ENCODE data around the gene CORO6. TPM values are rescaled to one million over a fixed set of nuclear protein-coding genes. Genes with fewer than 3 reads are reported as not detected.

Gene CORO6
- total RNA-seq, 1 donor from 2014 or later = 2.8 TPM

GRCh38 chr17:29633886-29634285 is 11.2 kb upstream of the CORO6 start:
- intact Hi-C loops (cut with micrococcal nuclease) = no loop called here

GRCh38 chr17:29630630-29631193 is 8.0 kb upstream of the CORO6 start:
- intact Hi-C loops (cut with micrococcal nuclease) = no loop called here

- intact Hi-C loops (cut with micrococcal nuclease) = no loop called here
Observed at GRCh38 chr17:29629839-29630238, 7.1 kb upstream of the CORO6 start.

GRCh38 chr17:29628644-29629043 is 5.9 kb upstream of the CORO6 start:
- intact Hi-C loops (cut with micrococcal nuclease) = no loop called here

GRCh38 chr17:29627951-29628350 is 5.2 kb upstream of the CORO6 start:
- intact Hi-C loops (cut with micrococcal nuclease) = no loop called here

- intact Hi-C loops (cut with micrococcal nuclease) = no loop called here
Observed at GRCh38 chr17:29625037-29625750, 2.5 kb upstream of the CORO6 start.

- intact Hi-C loops (cut with micrococcal nuclease) = no loop called here
Observed at GRCh38 chr17:29624586-29624985, 1.9 kb upstream of the CORO6 start.

GRCh38 chr17:29623283-29623647 is 553 bp upstream of the CORO6 start:
- intact Hi-C loops (cut with micrococcal nuclease) = loop anchor here (1.0 to 2.0 kb wide), 2 partner anchors 8 to 84 kb away; no protein-coding TSS in a partner anchor

GRCh38 chr17:29621751-29622194 is 939 bp downstream of the CORO6 start:
- intact Hi-C loops (cut with micrococcal nuclease) = loop anchor here (1.0 to 2.0 kb wide), 4 partner anchors 18 to 158 kb away; no protein-coding TSS in a partner anchor

- intact Hi-C loops (cut with micrococcal nuclease) = no loop called here
Observed at GRCh38 chr17:29620779-29621500, 1.8 kb downstream of the CORO6 start.

- intact Hi-C loops (cut with micrococcal nuclease) = no loop called here
Observed at GRCh38 chr17:29620271-29620670, 2.4 kb downstream of the CORO6 start.

GRCh38 chr17:29619251-29619650 is 3.5 kb downstream of the CORO6 start:
- intact Hi-C loops (cut with micrococcal nuclease) = loop anchor here (5.0 kb wide), 1 partner anchor 472 kb away; no protein-coding TSS in a partner anchor

- intact Hi-C loops (cut with micrococcal nuclease) = loop anchor here (5.0 kb wide), 1 partner anchor 471 kb away; no protein-coding TSS in a partner anchor
Observed at GRCh38 chr17:29618272-29619065, 4.2 kb downstream of the CORO6 start.

GRCh38 chr17:29617481-29618271 is 5.0 kb downstream of the CORO6 start:
- intact Hi-C loops (cut with micrococcal nuclease) = loop anchor here (1.0 to 5.0 kb wide), 5 partner anchors 144 to 470 kb away; partner anchors contain the start of gene TAOK1

- intact Hi-C loops (cut with micrococcal nuclease) = loop anchor here (1.0 to 5.0 kb wide), 5 partner anchors 144 to 470 kb away; partner anchors contain the start of gene TAOK1
Observed at GRCh38 chr17:29617125-29617480, 5.6 kb downstream of the CORO6 start.

- intact Hi-C loops (cut with micrococcal nuclease) = loop anchor here (1.0 to 5.0 kb wide), 5 partner anchors 145 to 469 kb away; partner anchors contain the start of gene TAOK1
Observed at GRCh38 chr17:29616300-29617048, 6.2 kb downstream of the CORO6 start.

GRCh38 chr17:29615492-29616299 is 7.0 kb downstream of the CORO6 start:
- intact Hi-C loops (cut with micrococcal nuclease) = loop anchor here (1.0 to 5.0 kb wide), 8 partner anchors 8 to 468 kb away; partner anchors contain the start of genes GIT1, NUFIP2, TAOK1 and TP53I13

- intact Hi-C loops (cut with micrococcal nuclease) = loop anchor here (1.0 to 5.0 kb wide), 7 partner anchors 8 to 468 kb away; partner anchors contain the start of genes GIT1, NUFIP2 and TP53I13
Observed at GRCh38 chr17:29615048-29615385, 7.7 kb downstream of the CORO6 start.
